Measurements from ENCODE around the gene SLC35B2. TPM values are rescaled to one million over a fixed set of nuclear protein-coding genes. Genes with fewer than 3 reads are reported as not detected.

SLC35B2 gene
- total and polyA plus RNA-seq, 10 of the 15 experiments (the other 5 are each of a cell fraction or from before 2014, with no cell fraction given), result 11.3 to 45.4 (median 33.8) TPM

DNA sequence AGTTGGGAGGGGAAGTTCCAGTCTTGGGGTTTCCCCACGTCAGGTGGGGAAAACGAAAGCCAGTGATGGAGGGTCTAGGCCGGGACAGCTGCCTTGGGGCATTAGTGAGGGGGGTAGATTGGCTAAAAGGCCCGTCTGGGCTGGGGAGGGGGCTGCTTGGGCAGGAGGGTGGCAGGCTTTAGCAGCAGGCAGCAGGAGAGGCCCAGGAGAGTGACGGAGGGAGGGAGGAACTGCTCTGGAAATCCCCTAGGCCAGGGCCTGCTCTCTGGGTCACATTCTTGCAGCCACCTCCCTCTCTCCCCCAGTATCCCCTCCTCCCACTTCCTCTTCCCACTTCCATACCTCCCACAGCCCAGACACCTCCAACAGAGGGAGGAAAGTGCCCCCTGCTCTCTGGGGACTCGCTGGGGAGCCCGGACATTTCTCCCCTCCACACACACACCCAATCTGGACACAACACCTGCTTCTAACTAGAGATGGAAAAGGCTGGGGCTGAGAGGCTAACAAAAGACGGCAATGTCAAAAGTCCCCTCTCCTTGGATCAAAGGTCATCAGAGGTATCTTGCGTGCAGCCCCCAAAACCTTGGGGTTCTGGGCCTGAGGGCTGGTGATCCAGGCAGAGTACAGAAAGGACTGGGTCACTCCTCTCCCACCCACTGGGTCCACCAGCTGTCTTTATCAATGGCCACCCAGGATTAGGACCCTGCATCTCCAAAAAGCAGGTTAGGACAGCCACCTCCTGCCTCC is 6.2 kb upstream of the SLC35B2 start:
- ChIA-PET RAD21 (ENCODE audit: unreplicated experiment) (interaction anchor here (1.0 to 2.2 kb wide), 8 partner anchors 8 to 185 kb away, joined by 3 to 12 read pairs (median 4); partner anchors contain the start of gene HSP90AB1), POLR2A (interaction anchor here (0.9 to 10.7 kb wide), 8 partner anchors 9 to 142 kb away, joined by 4 to 131 read pairs (median 5); partner anchors contain the start of genes HSP90AB1 and SLC29A1), SMC1A (ENCODE audit: uncharacterized antibody, unreplicated experiment) (interaction anchor here (0.9 to 2.0 kb wide), 6 partner anchors 16 to 91 kb away, joined by 3 to 18 read pairs (median 5); partner anchors contain the start of gene HSP90AB1), CTCF (interaction anchor here (0.8 to 2.4 kb wide), 17 partner anchors 8 to 189 kb away, joined by 3 to 14 read pairs (median 6); partner anchors contain the start of genes AARS2 and HSP90AB1)
- peak overlapping the region; percentile 98 for H3K4me2 ChIP-seq (ENCODE audit: control insufficient read depth, insufficient read depth)
- peak overlapping the region; percentile 98 for H3K4me3 ChIP-seq
- peaks cover 61% of the 10 kb centered on the region for H3K4me1 ChIP-seq (ENCODE audit: control insufficient read depth, insufficient read depth, low read length)
- in situ Hi-C loops (cut with MboI), result no loop called here
- peak overlapping the region; percentile 99 for H3K27ac ChIP-seq (ENCODE audit: control insufficient read depth, insufficient read depth)
- H3K9ac ChIP-seq (ENCODE audit: control insufficient read depth, insufficient read depth, low read length), result peak overlapping the region; percentile 90
- intact Hi-C loops (cut with micrococcal nuclease; ENCODE audit: unreplicated experiment), result loop anchor here (2.0 kb wide), 1 partner anchor 49 kb away; the partner anchor contains the start of gene AARS2
- H3K27me3 ChIP-seq (replicated peaks in 1 of 2; ENCODE audit: control insufficient read depth in 2 of 2, insufficient read depth in 2 of 2, low read length in 1 of 2), result no peaks in the 10 kb centered on the region
- H3K79me2 ChIP-seq (ENCODE audit: control insufficient read depth, insufficient read depth, low read length), result peaks cover 69% of the 10 kb centered on the region
- 0% methylated on average over 8 of the region's 9 CpGs for WGBS (ENCODE audit: insufficient coverage, insufficient replicate concordance, low lambda C conversion rate, missing lambda C conversion rate)
- H4K20me1 ChIP-seq (ENCODE audit: control insufficient read depth, insufficient read depth), result no peaks in the 10 kb centered on the region
- peak; percentile 40 for ATAC-seq
- no peak overlapping the region for H2AFZ ChIP-seq (ENCODE audit: control insufficient read depth, low read depth, low read length)
- peaks cover 13 to 20% of the 10 kb centered on the region in 2 experiments for H3K36me3 ChIP-seq (ENCODE audit: control insufficient read depth in 2 of 2, insufficient read depth in 2 of 2, low read length in 1 of 2)
- H3K9me3 ChIP-seq (replicated peaks; ENCODE audit: control insufficient read depth, insufficient read depth, low read length), result no peaks in the 10 kb centered on the region
- BruUV-seq (replicated peaks), result TSS peak; percentile 89
- DNase-seq (ENCODE audit: low read depth, low spot score), result no peak
- FAIRE-seq, result no peak
- TF ChIP-seq SP1 (IDR thresholded peaks at IDR 0.05; ENCODE audit: low read depth, low read length) (peak; percentile 45), ASH2L (IDR thresholded peaks at IDR 0.05; ENCODE audit: borderline replicate concordance, low read depth) (no peak), ZNF24 (IDR thresholded peaks at IDR 0.05) (peak; percentile 62), ZBTB33 (IDR thresholded peaks at IDR 0.05) (no peak), GABPA (IDR thresholded peaks at IDR 0.05; ENCODE audit: low read depth) (no peak), ATF7 (IDR thresholded peaks at IDR 0.05; ENCODE audit: low read depth) (peak; percentile 32), ATF2 (IDR thresholded peaks at IDR 0.05; ENCODE audit: low read length) (no peak), USF2 (IDR thresholded peaks at IDR 0.05; ENCODE audit: borderline replicate concordance, low read depth, low read length) (peak; percentile 11; the same call in 1 of the 2 replicates), IRF4 (IDR thresholded peaks at IDR 0.05; ENCODE audit: low read depth, low read length) (peak; percentile 73), SMC3 (IDR thresholded peaks at IDR 0.05; ENCODE audit: borderline replicate concordance, low read length) (no peak), POLR2AphosphoS5 (IDR thresholded peaks at IDR 0.05; ENCODE audit: low read length) (peak; percentile 75), TAF1 (IDR thresholded peaks at IDR 0.05; ENCODE audit: borderline replicate concordance, low read depth, low read length) (peak; percentile 67; the same call in 1 of the 2 replicates)
- TF ChIP-seq, protein P1, sequence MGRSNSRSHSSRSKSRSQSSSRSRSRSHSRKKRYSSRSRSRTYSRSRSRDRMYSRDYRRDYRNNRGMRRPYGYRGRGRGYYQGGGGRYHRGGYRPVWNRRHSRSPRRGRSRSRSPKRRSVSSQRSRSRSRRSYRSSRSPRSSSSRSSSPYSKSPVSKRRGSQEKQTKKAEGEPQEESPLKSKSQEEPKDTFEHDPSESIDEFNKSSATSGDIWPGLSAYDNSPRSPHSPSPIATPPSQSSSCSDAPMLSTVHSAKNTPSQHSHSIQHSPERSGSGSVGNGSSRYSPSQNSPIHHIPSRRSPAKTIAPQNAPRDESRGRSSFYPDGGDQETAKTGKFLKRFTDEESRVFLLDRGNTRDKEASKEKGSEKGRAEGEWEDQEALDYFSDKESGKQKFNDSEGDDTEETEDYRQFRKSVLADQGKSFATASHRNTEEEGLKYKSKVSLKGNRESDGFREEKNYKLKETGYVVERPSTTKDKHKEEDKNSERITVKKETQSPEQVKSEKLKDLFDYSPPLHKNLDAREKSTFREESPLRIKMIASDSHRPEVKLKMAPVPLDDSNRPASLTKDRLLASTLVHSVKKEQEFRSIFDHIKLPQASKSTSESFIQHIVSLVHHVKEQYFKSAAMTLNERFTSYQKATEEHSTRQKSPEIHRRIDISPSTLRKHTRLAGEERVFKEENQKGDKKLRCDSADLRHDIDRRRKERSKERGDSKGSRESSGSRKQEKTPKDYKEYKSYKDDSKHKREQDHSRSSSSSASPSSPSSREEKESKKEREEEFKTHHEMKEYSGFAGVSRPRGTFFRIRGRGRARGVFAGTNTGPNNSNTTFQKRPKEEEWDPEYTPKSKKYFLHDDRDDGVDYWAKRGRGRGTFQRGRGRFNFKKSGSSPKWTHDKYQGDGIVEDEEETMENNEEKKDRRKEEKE (IDR thresholded peaks at IDR 0.05), result no peak

Data from GM12878 (cell line).